Muscle of back (tissue), 11 donors: ENCODE measurements around the gene GPR17. TPM values are rescaled to one million over a fixed set of nuclear protein-coding genes. Genes with fewer than 3 reads are reported as not detected.

ENCODE experiments used
- DNase-seq, 3 donors: peaks; one replicate each; pipeline versions ENCODE4 v3.0.0 to v3.0.0-alpha.2; 2013
- polyA plus RNA-seq, 10 donors: library from polyadenylated mRNA; unstranded; fragments of 120-200 nt; gene quantifications; one replicate each; pipeline ENCODE4 v1.2.1, GENCODE V29; 2013; ENCODE audit not compliant: insufficient read length in 10 of 10

Gene GPR17
- polyA plus RNA-seq, 10 donors: 3.1 to 10.6 (median 4.1) TPM

- DNase-seq: no peak
Observed at GRCh38 chr2:127665267-127665893, 19.4 kb downstream of the GPR17 start.

GRCh38 chr2:127669056-127669455, 23.1 kb downstream of the GPR17 start:
- DNase-seq: no peak

- no peak for DNase-seq
Observed at GRCh38 chr2:127670055-127670956, 24.4 kb downstream of the GPR17 start.

- no peak for DNase-seq
Observed at GRCh38 chr2:127670957-127671290, 25.0 kb downstream of the GPR17 start.

- DNase-seq: no peak
Observed at GRCh38 chr2:127671557-127672302, 25.8 kb downstream of the GPR17 start.

GRCh38 chr2:127672341-127673224, 26.6 kb downstream of the GPR17 start:
- no peak for DNase-seq

- no peak for DNase-seq
Observed at GRCh38 chr2:127673291-127674069, 27.5 kb downstream of the GPR17 start.

- peak in 1 of 3 donors; percentile 41 for DNase-seq
Observed at GRCh38 chr2:127674241-127675209, 28.6 kb downstream of the GPR17 start.

GRCh38 chr2:127675331-127676261, 29.6 kb downstream of the GPR17 start, which contains the start of gene LIMS2:
Gene LIMS2 (minus strand): TSS chr2:127675530. CDS start chr2:127675024, 506 bp downstream.
- peak in 1 of 3 donors; percentile 51 for DNase-seq

GRCh38 chr2:127676906-127677305, 31.0 kb downstream of the GPR17 start:
- no peak for DNase-seq

- DNase-seq: no peak
Observed at GRCh38 chr2:127678531-127678930, 32.6 kb downstream of the GPR17 start.

- no peak for DNase-seq
Observed at GRCh38 chr2:127678991-127679390, 33.0 kb downstream of the GPR17 start.

GRCh38 chr2:127679680-127680361, 33.9 kb downstream of the GPR17 start:
- no peak for DNase-seq

GRCh38 chr2:127680706-127681287, 34.8 kb downstream of the GPR17 start:
- DNase-seq: no peak

- DNase-seq: peak in 1 of 3 donors; percentile 57
Observed at GRCh38 chr2:127681288-127681804, 35.4 kb downstream of the GPR17 start.

- no peak for DNase-seq
Observed at GRCh38 chr2:127681976-127682857, 36.3 kb downstream of the GPR17 start.
